ENCODE measurements around the gene LRRC8C. TPM values are rescaled to one million over a fixed set of nuclear protein-coding genes. Genes with fewer than 3 reads are reported as not detected.
A peak's percentile ranks its signal among the peaks of the same experiment; 100 is the strongest.

LRRC8C gene
- total RNA-seq, 6 donors from 2014 or later = 5.2 to 12.5 (median 11.6) TPM

DNA sequence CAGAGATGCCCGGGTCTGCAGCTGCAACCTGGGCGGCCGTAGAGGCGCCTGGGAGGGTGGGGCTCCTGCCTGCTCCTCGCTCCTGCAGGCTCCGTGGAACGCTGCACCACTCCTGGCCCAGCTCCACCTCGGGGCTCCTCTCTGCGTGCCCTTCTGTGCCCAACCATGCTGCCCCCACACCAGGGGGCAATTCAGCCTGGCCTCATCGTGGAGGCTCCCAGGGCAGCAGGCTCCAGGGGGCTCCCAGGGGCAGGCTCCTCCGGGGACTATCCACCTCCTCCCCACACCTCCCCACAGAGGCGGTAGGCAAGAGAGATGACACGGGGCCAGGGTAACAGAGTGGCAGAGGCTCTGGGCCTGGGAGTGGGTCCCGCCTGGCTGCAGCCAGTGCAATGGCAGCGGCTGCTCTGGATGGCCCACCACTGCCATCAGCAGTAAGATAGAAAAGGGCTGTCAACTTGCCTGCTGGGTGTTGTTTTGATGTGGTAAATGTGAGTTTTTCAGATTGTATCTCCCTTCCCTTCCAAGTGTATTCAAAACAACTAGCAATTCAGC is 22.4 kb upstream of the LRRC8C start:
- no peak for TF ChIP-seq POLR2A (IDR thresholded peaks at IDR 0.05)
- TF ChIP-seq EP300 (IDR thresholded peaks at IDR 0.05) = no peak
- no peak for TF ChIP-seq POLR2AphosphoS5 (IDR thresholded peaks at IDR 0.05)
- TF ChIP-seq, protein P1, sequence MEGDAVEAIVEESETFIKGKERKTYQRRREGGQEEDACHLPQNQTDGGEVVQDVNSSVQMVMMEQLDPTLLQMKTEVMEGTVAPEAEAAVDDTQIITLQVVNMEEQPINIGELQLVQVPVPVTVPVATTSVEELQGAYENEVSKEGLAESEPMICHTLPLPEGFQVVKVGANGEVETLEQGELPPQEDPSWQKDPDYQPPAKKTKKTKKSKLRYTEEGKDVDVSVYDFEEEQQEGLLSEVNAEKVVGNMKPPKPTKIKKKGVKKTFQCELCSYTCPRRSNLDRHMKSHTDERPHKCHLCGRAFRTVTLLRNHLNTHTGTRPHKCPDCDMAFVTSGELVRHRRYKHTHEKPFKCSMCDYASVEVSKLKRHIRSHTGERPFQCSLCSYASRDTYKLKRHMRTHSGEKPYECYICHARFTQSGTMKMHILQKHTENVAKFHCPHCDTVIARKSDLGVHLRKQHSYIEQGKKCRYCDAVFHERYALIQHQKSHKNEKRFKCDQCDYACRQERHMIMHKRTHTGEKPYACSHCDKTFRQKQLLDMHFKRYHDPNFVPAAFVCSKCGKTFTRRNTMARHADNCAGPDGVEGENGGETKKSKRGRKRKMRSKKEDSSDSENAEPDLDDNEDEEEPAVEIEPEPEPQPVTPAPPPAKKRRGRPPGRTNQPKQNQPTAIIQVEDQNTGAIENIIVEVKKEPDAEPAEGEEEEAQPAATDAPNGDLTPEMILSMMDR (IDR thresholded peaks at IDR 0.05) = no peak
- no peaks in the 10 kb centered on the region for H3K9me3 ChIP-seq
- H3K27me3 ChIP-seq = no peaks in the 10 kb centered on the region
- H3K36me3 ChIP-seq = no peaks in the 10 kb centered on the region
- WGBS, 2 donors = 87% methylated on average over 15 of the region's 15 CpGs; no CpG with 5 or more reads in 1 of the 2 donors
- no peak overlapping the region for H3K4me3 ChIP-seq
- H3K4me1 ChIP-seq = peaks cover 4 to 27% (median 18%) of the 10 kb centered on the region in 4 donors
- DNase-seq = peak in 1 of 2 donors; percentile 65
- H3K27ac ChIP-seq = peak overlapping the region in 1 of 4 donors; percentile 45
- no peak for ATAC-seq (ENCODE audit: low FRiP score in 2 of 2)

GRCh38 chr1:89611721-89612120 is 21.2 kb upstream of the LRRC8C start:
- DNase-seq = no peak
- no peaks in the 10 kb centered on the region for H3K27me3 ChIP-seq
- WGBS, 2 donors = 72 to 81% methylated on average over 1 of the region's 1 CpG
- H3K4me3 ChIP-seq = no peak overlapping the region
- no peaks in the 10 kb centered on the region for H3K9me3 ChIP-seq
- no peaks in the 10 kb centered on the region for H3K36me3 ChIP-seq
- ATAC-seq (ENCODE audit: low FRiP score in 2 of 2) = no peak
- H3K27ac ChIP-seq = no peak overlapping the region
- H3K4me1 ChIP-seq = peaks cover 4 to 23% (median 14%) of the 10 kb centered on the region in 4 donors
- TF ChIP-seq EP300 (IDR thresholded peaks at IDR 0.05) (no peak), POLR2A (IDR thresholded peaks at IDR 0.05) (no peak), POLR2AphosphoS5 (IDR thresholded peaks at IDR 0.05) (no peak)
- TF ChIP-seq, protein P1 (IDR thresholded peaks at IDR 0.05) = no peak

DNA sequence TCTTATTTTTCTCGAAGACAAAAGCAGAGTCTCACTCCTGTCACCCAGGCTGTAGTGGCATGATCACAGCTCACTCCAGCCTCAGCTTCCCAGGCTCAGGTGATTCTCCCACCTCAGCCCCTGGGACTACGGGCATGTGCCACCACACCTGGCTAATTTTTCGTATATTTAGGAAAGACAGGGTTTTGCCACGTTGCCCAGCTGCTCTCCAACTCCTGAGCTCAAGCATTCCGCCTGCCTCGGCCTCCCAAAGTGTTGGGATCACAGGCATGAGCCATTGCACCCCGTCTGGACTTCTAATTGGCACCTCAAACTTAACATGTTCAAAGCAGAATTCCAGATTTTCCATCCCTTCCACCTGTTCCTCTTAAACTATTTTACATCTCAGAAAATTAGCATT is 19.0 kb upstream of the LRRC8C start:
- no peak for ATAC-seq (ENCODE audit: low FRiP score in 2 of 2)
- H3K27me3 ChIP-seq = no peaks in the 10 kb centered on the region
- 91 to 94% methylated on average over 6 to 7 of the region's 7 CpGs for WGBS, 2 donors

GRCh38 chr1:89615676-89616598 is 17.0 kb upstream of the LRRC8C start:
- peak; percentile 58 to 66 for ATAC-seq (ENCODE audit: low FRiP score in 2 of 2)
- 72 to 90% methylated on average over 3 of the region's 3 CpGs for WGBS, 2 donors
- H3K9me3 ChIP-seq = no peaks in the 10 kb centered on the region

More for the DNA sequence above, 19.0 kb upstream of the LRRC8C start:
- DNase-seq = no peak
- Histone ChIP-seq H3K4me1 (peaks cover 2 to 9% (median 6%) of the 10 kb centered on the region in 4 donors), H3K27ac (no peak overlapping the region), H3K4me3 (no peak overlapping the region), H3K36me3 (no peaks in the 10 kb centered on the region), H3K9me3 (no peaks in the 10 kb centered on the region)
- TF ChIP-seq POLR2A (IDR thresholded peaks at IDR 0.05) = no peak
- TF ChIP-seq EP300 (IDR thresholded peaks at IDR 0.05) = no peak
- no peak for TF ChIP-seq POLR2AphosphoS5 (IDR thresholded peaks at IDR 0.05)
- TF ChIP-seq, protein P1 (IDR thresholded peaks at IDR 0.05) = no peak

More at GRCh38 chr1:89615676-89616598, 17.0 kb upstream of the LRRC8C start:
- TF ChIP-seq EP300 (IDR thresholded peaks at IDR 0.05) = no peak
- no peak for TF ChIP-seq POLR2AphosphoS5 (IDR thresholded peaks at IDR 0.05)
- TF ChIP-seq, protein P1 (IDR thresholded peaks at IDR 0.05) = peak; percentile 21 to 38 (median 24)
- no peak for TF ChIP-seq POLR2A (IDR thresholded peaks at IDR 0.05)
- Histone ChIP-seq H3K4me1 (no peaks in the 10 kb centered on the region), H3K27me3 (no peaks in the 10 kb centered on the region), H3K36me3 (no peaks in the 10 kb centered on the region), H3K27ac (no peak overlapping the region), H3K4me3 (no peak overlapping the region)
- no peak for DNase-seq

All from upper lobe of left lung (tissue), 6 donors.